Neural cell (in vitro differentiated cells): ENCODE results near the gene ACCSL. TPM values are rescaled to one million over a fixed set of nuclear protein-coding genes. Genes with fewer than 3 reads are reported as not detected.

Source experiments
- H2AFZ ChIP-seq: fragments of 200-600, 300-800 bp; sonication (generic), shearing (Covaris generic); 2 replicates; pipeline ENCODE4 v1.6.0; 2014; ENCODE audit warnings: low read depth, mild to moderate bottlenecking, antibody characterized with exemption, low read length, moderate library complexity
- H3F3A ChIP-seq: fragments of 200-600 bp; shearing (Covaris generic); 2 replicates; pipeline ENCODE4 v1.6.1; 2016; ENCODE audit warnings: mild to moderate bottlenecking, moderate library complexity, mixed read lengths, antibody characterized with exemption, low read length; ENCODE audit not compliant: insufficient read depth, poor library complexity, severe bottlenecking
- H3K27ac ChIP-seq: fragments of 200-600, 300-800 bp; sonication (generic), shearing (Covaris generic); 2 replicates; pipeline ENCODE4 v1.5.1; 2014; ENCODE audit warnings: mild to moderate bottlenecking, low read length, moderate library complexity
- H3K27me3 ChIP-seq: fragments of 300-800, 200-600 bp; sonication (generic), shearing (Covaris generic); 2 replicates; pipeline ENCODE4 v1.6.0; 2014; ENCODE audit warnings: mild to moderate bottlenecking, low read depth, low read length, moderate library complexity; ENCODE audit not compliant: insufficient read depth
- H3K36me3 ChIP-seq: fragments of 300-800, 200-600 bp; sonication (generic), shearing (Covaris generic); 2 replicates; pipeline ENCODE4 v1.5.1; 2014; ENCODE audit warnings: mild to moderate bottlenecking, antibody characterized with exemption, low read length, moderate library complexity; ENCODE audit not compliant: insufficient read depth
- H3K4me2 ChIP-seq: fragments of 300-800, 200-600 bp; sonication (generic), shearing (Covaris generic); 2 replicates; pipeline ENCODE4 v1.6.0; 2014; ENCODE audit warnings: mild to moderate bottlenecking, low read length
- H3K4me3 ChIP-seq: fragments of 300-800, 200-600 bp; sonication (generic), shearing (Covaris generic); 2 replicates; pipeline ENCODE4 v1.5.1; 2014; ENCODE audit warnings: mild to moderate bottlenecking, low read length, moderate library complexity
- H3K79me2 ChIP-seq: fragments of 200-600 bp; shearing (Covaris generic); replicated peaks from 2 replicates; pipeline ENCODE4 v1.6.0; 2014; ENCODE audit warnings: mild to moderate bottlenecking, low read length, moderate library complexity; ENCODE audit not compliant: insufficient read depth
- H3K9ac ChIP-seq: fragments of 300-800, 200-600 bp; sonication (generic), shearing (Covaris generic); 2 replicates; pipeline ENCODE4 v1.6.1; 2016; ENCODE audit warnings: mild to moderate bottlenecking, low read length, mixed read lengths
- H3K9me2 ChIP-seq: fragments of 200-600 bp; shearing (Covaris generic); 2 replicates; pipeline ENCODE4 v1.6.1; 2016; ENCODE audit warnings: mild to moderate bottlenecking, low read length, mixed read lengths; ENCODE audit not compliant: insufficient read depth
- H3K9me3 ChIP-seq: fragments of 200-600, 300-800 bp; sonication (generic), shearing (Covaris generic); 2 replicates; pipeline ENCODE4 v1.6.1; 2016; ENCODE audit warnings: mild to moderate bottlenecking, mixed run types, low read length, moderate library complexity, mixed read lengths
- H4K20me1 ChIP-seq: fragments of 200-600 bp; shearing (Covaris generic); 2 replicates; pipeline ENCODE4 v1.6.1; 2016; ENCODE audit warnings: mild to moderate bottlenecking, mixed run types; ENCODE audit not compliant: insufficient read depth
- EP300 ChIP-seq: fragments of 450-650 bp; conservative IDR thresholded peaks from 2 replicates; pipeline ENCODE4 v1.6.1; 2014; ENCODE audit warnings: antibody characterized with exemption, mild to moderate bottlenecking, moderate library complexity; ENCODE audit not compliant: poor library complexity, severe bottlenecking
- EZH2 ChIP-seq: fragments of 200-600, 300-800 bp; shearing (Covaris generic), sonication (generic); IDR thresholded peaks from 2 replicates; pipeline ENCODE4 v1.6.1; 2014; ENCODE audit warnings: antibody characterized with exemption, low read length, borderline replicate concordance, mild to moderate bottlenecking; ENCODE audit not compliant: insufficient read depth, poor library complexity, severe bottlenecking
- MXI1 ChIP-seq: fragments of 450-650 bp; conservative IDR thresholded peaks from 2 replicates; pipeline ENCODE4 v1.6.1; 2014; ENCODE audit warnings: antibody characterized with exemption, mild to moderate bottlenecking; ENCODE audit not compliant: poor library complexity, severe bottlenecking
- POLR2AphosphoS5 ChIP-seq: IDR thresholded peaks from 2 replicates; pipeline ENCODE4 v1.6.1; 2012
- RAD21 ChIP-seq: fragments of 450-650 bp; conservative IDR thresholded peaks from 2 replicates; pipeline ENCODE4 v1.6.1; 2014; ENCODE audit warnings: antibody characterized with exemption, mild to moderate bottlenecking, moderate library complexity
- SMC3 ChIP-seq: fragments of 450-650 bp; conservative IDR thresholded peaks from 2 replicates; pipeline ENCODE4 v1.6.1; 2014; ENCODE audit warnings: antibody characterized with exemption, mild to moderate bottlenecking, moderate library complexity; ENCODE audit not compliant: poor library complexity
- TAF1 ChIP-seq: IDR thresholded peaks from 2 replicates; pipeline ENCODE4 v1.6.1; 2012; ENCODE audit warnings: low read depth
- polyA minus RNA-seq: library from RNA; depleted of rRNA, polyadenylated mRNA; stranded (reverse); fragments of >200 nt; gene quantifications from 2 replicates; pipeline ENCODE4 v1.2.3, GENCODE V29; 2014
- polyA plus RNA-seq: library from polyadenylated mRNA; depleted of rRNA; stranded (reverse); fragments of >200 nt; gene quantifications from 2 replicates; pipeline ENCODE4 v1.2.3, GENCODE V29; 2014
- TF ChIP-seq, protein P1 (sequence below): fragments of 450-650 bp; IDR thresholded peaks from 2 replicates; pipeline ENCODE4 v1.5.1; 2014; ENCODE audit warnings: antibody characterized with exemption, mild to moderate bottlenecking, moderate library complexity; ENCODE audit not compliant: poor library complexity, severe bottlenecking
- TF ChIP-seq, protein P2 (sequence below): IDR thresholded peaks from 2 replicates; pipeline ENCODE4 v1.6.1; 2012; ENCODE audit warnings: borderline replicate concordance

Gene ACCSL
- polyA plus RNA-seq (0.46 TPM in 1 of 2 replicates, not detected in the other), polyA minus RNA-seq (not detected in 2 replicates)

DNA sequence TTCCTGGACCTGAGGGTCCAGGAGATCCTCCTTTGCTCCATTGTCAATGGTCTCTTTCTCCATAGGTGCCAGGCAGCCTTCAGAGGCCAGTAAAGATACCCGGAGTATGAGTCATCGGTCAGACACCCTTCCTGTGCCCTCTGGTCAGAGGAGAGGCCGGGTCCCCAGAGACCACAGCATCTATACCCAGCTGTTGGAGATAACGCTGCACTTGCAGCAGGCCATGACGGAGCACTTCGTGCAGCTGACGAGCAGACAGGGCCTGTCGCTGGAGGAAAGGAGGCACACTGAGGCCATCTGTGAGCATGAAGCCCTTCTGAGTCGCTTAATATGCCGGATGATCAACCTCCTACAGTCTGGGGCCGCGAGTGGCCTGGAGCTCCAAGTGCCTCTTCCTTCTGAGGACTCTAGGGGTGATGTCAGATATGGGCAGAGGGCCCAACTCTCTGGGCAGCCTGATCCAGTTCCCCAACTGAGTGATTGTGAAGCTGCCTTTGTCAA, at the start of gene ACCSL:
TSS of gene ACCSL (plus strand) at position 51 of the 501 bp plus-strand sequence. CDS start at position 107, 56 bp downstream.
- Histone ChIP-seq H3K9me2 (no peaks in the 10 kb centered on the region), H3K9me3 (no peaks in the 10 kb centered on the region), H4K20me1 (no peaks in the 10 kb centered on the region), H3K79me2 (no peaks in the 10 kb centered on the region), H2AFZ (no peak within 1 kb of the TSS), H3K4me3 (no peak within 1 kb of the TSS), H3K9ac (no peak within 1 kb of the TSS), H3F3A (no peaks in the 10 kb centered on the region), H3K36me3 (no peaks in the 10 kb centered on the region), H3K27ac (no peak within 1 kb of the TSS), H3K27me3 (no peaks in the 10 kb centered on the region), H3K4me2 (no peak within 1 kb of the TSS)
- TF ChIP-seq POLR2AphosphoS5 (no peak), EP300 (no peak), TAF1 (no peak), RAD21 (no peak), MXI1 (no peak), EZH2 (no peak)
- TF ChIP-seq, protein P1, sequence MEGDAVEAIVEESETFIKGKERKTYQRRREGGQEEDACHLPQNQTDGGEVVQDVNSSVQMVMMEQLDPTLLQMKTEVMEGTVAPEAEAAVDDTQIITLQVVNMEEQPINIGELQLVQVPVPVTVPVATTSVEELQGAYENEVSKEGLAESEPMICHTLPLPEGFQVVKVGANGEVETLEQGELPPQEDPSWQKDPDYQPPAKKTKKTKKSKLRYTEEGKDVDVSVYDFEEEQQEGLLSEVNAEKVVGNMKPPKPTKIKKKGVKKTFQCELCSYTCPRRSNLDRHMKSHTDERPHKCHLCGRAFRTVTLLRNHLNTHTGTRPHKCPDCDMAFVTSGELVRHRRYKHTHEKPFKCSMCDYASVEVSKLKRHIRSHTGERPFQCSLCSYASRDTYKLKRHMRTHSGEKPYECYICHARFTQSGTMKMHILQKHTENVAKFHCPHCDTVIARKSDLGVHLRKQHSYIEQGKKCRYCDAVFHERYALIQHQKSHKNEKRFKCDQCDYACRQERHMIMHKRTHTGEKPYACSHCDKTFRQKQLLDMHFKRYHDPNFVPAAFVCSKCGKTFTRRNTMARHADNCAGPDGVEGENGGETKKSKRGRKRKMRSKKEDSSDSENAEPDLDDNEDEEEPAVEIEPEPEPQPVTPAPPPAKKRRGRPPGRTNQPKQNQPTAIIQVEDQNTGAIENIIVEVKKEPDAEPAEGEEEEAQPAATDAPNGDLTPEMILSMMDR: no peak
- TF ChIP-seq, protein P2, sequence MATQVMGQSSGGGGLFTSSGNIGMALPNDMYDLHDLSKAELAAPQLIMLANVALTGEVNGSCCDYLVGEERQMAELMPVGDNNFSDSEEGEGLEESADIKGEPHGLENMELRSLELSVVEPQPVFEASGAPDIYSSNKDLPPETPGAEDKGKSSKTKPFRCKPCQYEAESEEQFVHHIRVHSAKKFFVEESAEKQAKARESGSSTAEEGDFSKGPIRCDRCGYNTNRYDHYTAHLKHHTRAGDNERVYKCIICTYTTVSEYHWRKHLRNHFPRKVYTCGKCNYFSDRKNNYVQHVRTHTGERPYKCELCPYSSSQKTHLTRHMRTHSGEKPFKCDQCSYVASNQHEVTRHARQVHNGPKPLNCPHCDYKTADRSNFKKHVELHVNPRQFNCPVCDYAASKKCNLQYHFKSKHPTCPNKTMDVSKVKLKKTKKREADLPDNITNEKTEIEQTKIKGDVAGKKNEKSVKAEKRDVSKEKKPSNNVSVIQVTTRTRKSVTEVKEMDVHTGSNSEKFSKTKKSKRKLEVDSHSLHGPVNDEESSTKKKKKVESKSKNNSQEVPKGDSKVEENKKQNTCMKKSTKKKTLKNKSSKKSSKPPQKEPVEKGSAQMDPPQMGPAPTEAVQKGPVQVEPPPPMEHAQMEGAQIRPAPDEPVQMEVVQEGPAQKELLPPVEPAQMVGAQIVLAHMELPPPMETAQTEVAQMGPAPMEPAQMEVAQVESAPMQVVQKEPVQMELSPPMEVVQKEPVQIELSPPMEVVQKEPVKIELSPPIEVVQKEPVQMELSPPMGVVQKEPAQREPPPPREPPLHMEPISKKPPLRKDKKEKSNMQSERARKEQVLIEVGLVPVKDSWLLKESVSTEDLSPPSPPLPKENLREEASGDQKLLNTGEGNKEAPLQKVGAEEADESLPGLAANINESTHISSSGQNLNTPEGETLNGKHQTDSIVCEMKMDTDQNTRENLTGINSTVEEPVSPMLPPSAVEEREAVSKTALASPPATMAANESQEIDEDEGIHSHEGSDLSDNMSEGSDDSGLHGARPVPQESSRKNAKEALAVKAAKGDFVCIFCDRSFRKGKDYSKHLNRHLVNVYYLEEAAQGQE: no peak

DNA sequence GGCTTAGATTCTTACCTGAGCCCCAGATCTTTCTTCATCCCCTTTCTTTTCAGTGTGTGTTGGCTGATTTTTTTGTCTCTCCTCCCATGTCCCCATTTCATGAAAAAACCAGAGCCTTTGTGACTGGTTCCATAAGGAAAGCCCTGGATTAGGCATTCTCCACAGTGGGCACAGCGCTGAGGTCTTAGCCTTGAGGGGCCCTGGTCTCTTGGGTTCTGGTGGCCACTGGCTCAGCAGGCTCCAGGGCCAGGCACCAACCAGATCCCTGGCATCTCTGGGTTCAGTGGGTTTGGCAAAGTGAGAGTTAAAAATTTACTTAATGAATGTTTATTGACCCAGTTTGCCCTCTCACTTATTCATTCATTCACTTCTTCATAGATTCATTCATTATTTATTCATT, 49.5 kb upstream of the ACCSL start:
- Histone ChIP-seq H3K36me3 (no peaks in the 10 kb centered on the region), H3K27ac (no peak overlapping the region), H3F3A (no peaks in the 10 kb centered on the region), H3K9me2 (no peaks in the 10 kb centered on the region), H2AFZ (no peak overlapping the region), H4K20me1 (no peaks in the 10 kb centered on the region), H3K79me2 (no peaks in the 10 kb centered on the region), H3K27me3 (no peaks in the 10 kb centered on the region), H3K9me3 (no peaks in the 10 kb centered on the region), H3K4me3 (no peak overlapping the region), H3K4me2 (no peak overlapping the region), H3K9ac (no peak overlapping the region)
- TF ChIP-seq TAF1: no peak
- TF ChIP-seq EP300: no peak
- no peak for TF ChIP-seq SMC3
- TF ChIP-seq EZH2: no peak
- TF ChIP-seq RAD21: no peak
- no peak for TF ChIP-seq POLR2AphosphoS5
- TF ChIP-seq, protein P2: no peak
- TF ChIP-seq, protein P1: no peak
- no peak for TF ChIP-seq MXI1
